Measurements from ENCODE around the gene ARHGDIG. TPM values are rescaled to one million over a fixed set of nuclear protein-coding genes. Genes with fewer than 3 reads are reported as not detected.

The ARHGDIG gene
- total and polyA plus RNA-seq, 2 of the 4 experiments (the other 2 are of a cell fraction): 0.24 to 0.36 TPM

DNA sequence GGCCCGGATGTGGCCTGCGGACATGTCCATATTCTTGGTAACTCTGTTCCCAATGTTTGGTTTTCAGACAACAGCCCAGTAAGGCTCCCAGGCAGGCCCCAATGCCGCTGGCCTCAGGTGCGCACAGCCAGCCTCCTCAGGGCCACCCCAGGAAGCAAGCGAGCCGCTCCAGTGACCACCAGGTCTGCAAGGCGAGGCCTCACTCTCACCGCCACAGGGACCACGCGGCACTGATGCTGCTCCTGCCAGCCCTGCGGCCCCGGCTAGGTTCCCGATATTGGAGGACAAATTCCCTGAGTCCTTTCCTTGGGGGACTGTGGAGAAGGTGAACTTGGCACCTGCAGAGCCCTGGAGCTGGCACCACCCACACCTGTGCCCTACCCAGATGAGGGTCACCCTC, 21.6 kb downstream of the ARHGDIG start:
- Histone ChIP-seq H3K27ac (ENCODE audit: insufficient read depth, low read length) (no peak overlapping the region), H2BK20ac (ENCODE audit: low read depth, low read length) (no peak overlapping the region), H4K5ac (ENCODE audit: low read depth, low read length) (no peak overlapping the region), H2AK9ac (replicated peaks; ENCODE audit: low read depth, low read length, poor library complexity) (no peak overlapping the region), H3K9me1 (ENCODE audit: insufficient read depth, low read length) (no peaks in the 10 kb centered on the region), H2BK120ac (ENCODE audit: low read depth, low read length) (no peak overlapping the region), H4K8ac (ENCODE audit: low read depth in 2 of 2, low read length in 2 of 2) (no peak overlapping the region), H3K9ac (ENCODE audit: low read depth, low read length) (no peak overlapping the region), H2AK5ac (ENCODE audit: low read depth, low read length) (no peak overlapping the region), H3K14ac (replicated peaks; ENCODE audit: low read depth, low read length) (no peak overlapping the region), H2BK5ac (ENCODE audit: low read depth, low read length, poor library complexity, severe bottlenecking) (no peak overlapping the region), H3K18ac (ENCODE audit: low read depth, low read length) (no peak overlapping the region), H3K4me1 (ENCODE audit: control insufficient read depth, insufficient read depth, low read length) (no peaks in the 10 kb centered on the region), H3K4me3 (ENCODE audit: insufficient read depth, low read depth, low read length) (no peak overlapping the region), H3K4ac (ENCODE audit: low read depth, low read length) (no peak overlapping the region), H3K56ac (ENCODE audit: extremely low read depth, insufficient read depth, low read length) (no peak overlapping the region), H4K91ac (ENCODE audit: insufficient read depth, low read depth, low read length) (no peak overlapping the region), H2AFZ (replicated peaks; ENCODE audit: low read length, poor library complexity) (no peak overlapping the region), H3K23ac (ENCODE audit: low read depth, low read length) (no peak overlapping the region), H3K36me3 (ENCODE audit: control insufficient read depth, insufficient read depth, low read length) (peaks cover 30% of the 10 kb centered on the region), H4K20me1 (ENCODE audit: insufficient read depth, low read length) (peaks cover 4% of the 10 kb centered on the region; the same call in 1 of the 2 replicates), H3K4me2 (ENCODE audit: low read depth, low read length) (no peak overlapping the region), H3K9me3 (ENCODE audit: control insufficient read depth, insufficient read depth, low read length) (no peaks in the 10 kb centered on the region), H3K27me3 (ENCODE audit: control insufficient read depth, insufficient read depth, low read length) (no peaks in the 10 kb centered on the region), H3K79me1 (ENCODE audit: low read depth in 1 of 2, low read length in 2 of 2) (peaks cover 0 to 15% of the 10 kb centered on the region in 2 experiments; a peak in 2 of 4 replicates), H2BK15ac (ENCODE audit: low read depth, low read length) (no peak overlapping the region)
- dilution Hi-C loops (cut with HindIII; ENCODE audit: low sequenced_read_pairs, unreplicated experiment) (no loop called here), in situ Hi-C loops (cut with MboI; ENCODE audit: low sequenced_read_pairs) (no loop called here), intact Hi-C loops (cut with micrococcal nuclease) (no loop called here)
- BruUV-seq (replicated peaks): no TSS peak
- CTCF ChIA-PET: no interaction called here
- TF ChIP-seq, protein P1, sequence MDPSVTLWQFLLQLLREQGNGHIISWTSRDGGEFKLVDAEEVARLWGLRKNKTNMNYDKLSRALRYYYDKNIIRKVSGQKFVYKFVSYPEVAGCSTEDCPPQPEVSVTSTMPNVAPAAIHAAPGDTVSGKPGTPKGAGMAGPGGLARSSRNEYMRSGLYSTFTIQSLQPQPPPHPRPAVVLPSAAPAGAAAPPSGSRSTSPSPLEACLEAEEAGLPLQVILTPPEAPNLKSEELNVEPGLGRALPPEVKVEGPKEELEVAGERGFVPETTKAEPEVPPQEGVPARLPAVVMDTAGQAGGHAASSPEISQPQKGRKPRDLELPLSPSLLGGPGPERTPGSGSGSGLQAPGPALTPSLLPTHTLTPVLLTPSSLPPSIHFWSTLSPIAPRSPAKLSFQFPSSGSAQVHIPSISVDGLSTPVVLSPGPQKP (IDR thresholded peaks at IDR 0.05; ENCODE audit: borderline replicate concordance, low read depth, low read length): no peak
- TF ChIP-seq RAD21 (IDR thresholded peaks at IDR 0.05; ENCODE audit: low read length) (no peak), CHD1 (IDR thresholded peaks at IDR 0.05; ENCODE audit: low read depth, low read length) (no peak)
- DNase-seq (no peak), ATAC-seq (ENCODE audit: low read depth) (no peak)
- POLR2A ChIA-PET (ENCODE audit: unreplicated experiment): no interaction called here
- WGBS, 2 experiments (ENCODE audit: extremely low coverage in 2 of 2, insufficient read length in 1 of 2): 100% methylated on average over 3 of the region's 13 CpGs; no CpG with 5 or more reads in 1 of the 2 experiments
